Dermis microvascular lymphatic vessel endothelial cell (primary cell): ENCODE measurements around the gene KLHL14. TPM values are rescaled to one million over a fixed set of nuclear protein-coding genes. Genes with fewer than 3 reads are reported as not detected.
"Not testable (repeated sequence)": the region's sequence is repeated elsewhere in the genome, so short reads cannot be mapped to it uniquely, and the experiment has no call there.

ENCODE experiments used
- DNase-seq, 2 donors: peaks; one replicate each; pipeline versions ENCODE4 v3.0.0 to v3.0.0-alpha.2; 2010; ENCODE audit warnings: low read depth in 2 of 2
- total RNA-seq: library from RNA; depleted of rRNA; stranded (reverse); fragments of >200 nt; gene quantifications from 2 replicates; pipeline ENCODE4 v1.2.1, GENCODE V29; 2014

The KLHL14 gene
- total RNA-seq, 1 donor from 2014 or later: 0.39 TPM

DNA sequence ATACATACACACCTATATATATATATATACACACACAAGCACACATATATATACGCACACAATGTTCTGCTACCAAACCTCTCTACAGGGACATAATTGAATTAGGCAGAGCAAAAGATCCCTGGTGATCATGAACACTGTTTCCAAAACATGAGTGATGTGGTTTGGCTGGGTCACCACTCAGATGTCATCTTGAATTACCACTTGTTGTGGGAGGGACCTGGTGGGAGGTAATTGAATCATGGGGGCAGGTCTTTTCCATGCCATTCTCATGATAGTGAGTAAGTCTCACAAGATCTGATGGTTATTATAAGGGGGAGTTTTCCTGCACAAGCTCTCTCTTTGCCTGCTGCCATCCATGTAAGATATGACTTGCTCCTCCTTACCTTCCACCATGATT, 135.2 kb downstream of the KLHL14 start:
- not testable (repeated sequence) for DNase-seq

DNA sequence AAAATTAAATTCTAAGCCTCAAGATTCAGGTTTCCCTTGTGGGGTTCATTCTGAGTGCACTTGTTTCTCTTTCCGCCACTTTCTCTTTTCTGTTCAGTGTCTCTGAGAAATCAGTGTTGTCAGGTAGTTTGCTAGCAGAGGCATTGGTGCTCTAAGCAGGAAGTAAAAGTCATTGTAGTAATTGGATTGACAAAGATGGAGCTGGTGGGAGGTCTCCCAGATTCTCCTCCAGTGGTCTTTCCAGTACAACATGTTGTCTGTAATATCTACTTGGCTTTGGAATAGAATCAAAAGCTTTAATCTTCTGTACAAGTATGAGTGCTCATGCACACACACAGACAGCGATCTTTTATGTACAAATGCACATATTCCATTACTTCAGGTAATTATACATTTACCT, 135.6 kb downstream of the KLHL14 start:
- DNase-seq: no peak

DNA sequence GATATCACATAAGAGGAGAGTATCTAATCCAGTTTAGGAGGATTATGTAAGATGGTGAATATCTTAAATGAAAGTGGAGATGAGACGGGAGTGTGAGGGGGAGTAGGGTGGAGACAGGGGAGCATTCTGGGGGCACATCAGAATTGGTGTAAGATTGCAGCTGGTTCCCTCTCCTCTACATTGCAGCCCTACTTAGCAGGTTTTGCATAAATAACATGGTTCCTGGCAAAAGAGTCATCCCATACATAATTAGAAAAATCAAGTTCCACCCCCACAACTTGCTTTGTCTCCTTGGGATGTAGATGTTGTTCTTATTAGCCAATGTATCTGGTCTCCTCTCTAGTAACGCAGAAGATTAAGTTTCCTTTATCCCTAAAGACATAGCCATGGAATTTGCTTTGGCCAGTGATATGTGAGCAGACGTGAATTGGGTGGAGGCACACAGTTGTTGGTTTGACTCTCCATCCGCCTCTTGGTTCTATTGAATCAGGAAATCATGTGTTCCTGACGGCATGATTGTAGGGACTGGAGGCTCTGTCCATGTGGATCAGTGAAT, 137.9 kb downstream of the KLHL14 start:
- no peak for DNase-seq

DNA sequence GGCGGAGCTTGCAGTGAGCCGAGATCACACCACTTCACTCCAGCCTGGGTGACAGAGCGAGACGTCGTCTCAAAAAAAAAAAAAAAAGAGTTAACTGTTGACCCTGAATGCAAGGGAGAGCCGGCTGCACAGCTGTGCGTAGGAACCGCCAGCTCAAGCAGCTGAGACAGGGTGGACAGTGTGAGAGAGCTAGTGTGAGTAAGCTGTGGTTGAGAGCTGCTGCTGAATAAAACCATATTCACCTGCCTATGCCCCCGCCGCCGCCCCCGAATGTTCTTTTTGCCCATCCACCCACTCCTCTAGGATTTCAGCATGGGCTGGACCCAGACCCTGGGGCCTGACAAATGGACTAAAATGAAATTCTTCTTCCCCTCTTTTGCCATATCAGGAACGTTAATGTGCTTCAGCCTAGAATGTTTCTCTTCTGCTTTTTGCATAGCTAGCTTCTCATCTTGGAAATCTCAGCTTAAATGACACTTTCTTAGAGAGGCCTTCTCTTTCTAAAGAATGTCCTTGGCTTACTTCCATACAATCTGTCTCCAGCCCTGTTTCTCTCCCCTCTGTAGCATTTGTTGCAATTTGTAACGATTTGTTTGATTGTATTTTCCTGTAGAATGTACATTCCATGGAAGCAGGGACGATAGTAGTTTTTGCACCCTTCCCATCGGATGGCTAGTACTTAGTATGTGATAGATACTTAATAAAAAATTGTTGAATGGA, 142.7 kb downstream of the KLHL14 start:
- no peak for DNase-seq

DNA sequence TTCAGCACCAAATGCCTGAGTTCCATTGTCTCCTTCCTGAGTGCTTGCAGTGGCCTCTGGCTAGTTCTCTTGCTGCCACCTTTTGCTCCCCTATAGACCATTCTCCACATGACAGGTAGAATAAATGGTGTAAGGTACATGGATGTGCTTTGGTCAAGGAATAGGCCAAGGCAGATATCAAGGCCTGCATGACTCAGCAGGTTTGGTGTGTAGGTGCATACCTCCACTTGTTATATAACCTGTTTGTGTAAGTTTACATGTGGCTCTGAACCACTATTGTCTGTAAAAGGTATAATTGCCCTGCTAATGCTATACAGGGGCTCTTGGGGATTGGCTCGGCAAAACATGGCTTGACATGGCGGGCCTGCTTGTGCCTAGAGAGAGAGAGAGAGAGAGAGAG, 143.5 kb downstream of the KLHL14 start:
- no peak for DNase-seq

DNA sequence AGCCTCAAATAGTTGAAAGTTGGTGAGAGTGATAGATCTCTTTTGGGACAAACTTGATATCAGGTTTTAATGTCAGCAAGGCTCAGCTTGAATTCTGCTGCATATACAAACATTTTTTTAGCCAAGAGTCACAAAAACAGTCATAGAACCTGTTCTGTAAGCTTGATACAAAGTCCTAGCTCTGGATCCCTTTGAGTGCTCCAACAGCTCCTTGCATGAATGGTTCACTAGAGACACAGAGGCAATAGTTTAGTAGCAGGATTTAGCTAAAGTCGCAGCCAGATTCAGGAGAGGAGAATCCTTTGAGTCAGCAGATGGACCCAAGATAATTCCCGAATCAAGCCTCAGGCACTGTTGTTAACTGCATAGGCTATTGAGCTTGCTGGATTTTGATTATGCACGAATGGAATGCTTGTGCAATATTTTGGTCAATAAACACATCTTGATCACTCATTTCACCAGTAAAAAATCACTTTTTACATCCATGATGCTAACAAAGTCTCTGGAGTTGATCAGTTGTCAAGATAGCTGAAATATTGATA, 148.6 kb downstream of the KLHL14 start:
- DNase-seq: no peak

DNA sequence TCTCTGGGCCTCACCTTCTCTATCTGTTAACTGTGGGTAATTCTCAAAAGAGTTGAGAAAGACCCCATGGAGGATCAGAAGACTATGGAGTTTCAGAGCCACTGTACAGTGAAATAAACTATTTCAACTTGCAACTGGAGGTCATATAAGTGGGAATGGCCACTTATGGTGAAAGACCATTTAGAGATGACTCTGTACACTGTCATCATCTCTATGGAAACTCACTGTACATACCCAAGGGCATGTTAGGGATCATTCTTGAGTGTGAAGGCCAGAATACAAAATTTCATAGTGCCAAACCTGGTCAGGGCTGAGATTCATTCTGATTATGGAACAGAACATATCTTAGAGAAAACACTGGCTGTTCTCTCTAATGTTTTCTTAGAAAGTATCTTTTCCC, 149.3 kb downstream of the KLHL14 start:
- no peak for DNase-seq
